ENCODE measurements around the gene CACNA1A. TPM values are rescaled to one million over a fixed set of nuclear protein-coding genes. Genes with fewer than 3 reads are reported as not detected.

Gene CACNA1A
- total RNA-seq, 2 experiments from 2014 or later: 0.25 to 0.35 TPM

DNA sequence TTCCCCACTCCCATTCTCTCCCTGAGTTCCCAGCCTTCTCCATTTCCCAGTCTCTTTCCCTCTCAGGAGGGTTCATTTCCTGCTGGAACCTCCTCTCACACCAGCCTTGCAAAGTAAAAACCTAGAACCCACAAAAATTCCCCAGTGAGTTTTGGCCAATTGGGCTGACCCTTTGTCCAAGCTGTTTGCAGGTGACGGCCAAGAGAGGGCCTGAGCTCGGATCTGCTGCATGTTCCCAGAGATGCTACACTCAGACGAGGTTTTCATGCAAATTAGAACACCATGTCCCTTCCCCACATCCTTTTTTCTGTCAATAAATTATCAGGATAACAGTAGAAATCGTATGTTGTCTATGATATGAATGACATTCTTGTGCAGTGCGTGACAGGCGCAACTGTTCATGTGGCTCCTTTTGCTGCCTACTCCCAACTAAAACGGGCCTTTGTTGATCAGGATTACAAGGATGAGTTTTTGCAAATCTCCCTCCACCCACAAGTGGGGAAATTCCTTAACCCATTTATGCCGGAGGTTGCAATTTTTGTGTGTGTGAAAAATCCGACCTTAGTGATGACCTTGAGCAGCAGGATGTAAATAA, 149.5 kb downstream of the CACNA1A start:
- Mint-ChIP-seq H3K27me3 (peaks cover 17% of the 10 kb centered on the region), H3K9me3 (ENCODE audit: low read depth) (peaks cover 6% of the 10 kb centered on the region), H3K4me3 (no peak overlapping the region), H3K4me1 (no peaks in the 10 kb centered on the region), H3K27ac (no peak overlapping the region), H3K36me3 (ENCODE audit: low read depth) (no peaks in the 10 kb centered on the region)
- DNase-seq: no peak
- POLR2A ChIA-PET: no interaction called here
- intact Hi-C loops (cut with DNase I, micrococcal nuclease): no loop called here
- CTCF ChIA-PET: no interaction called here
- no peak for ATAC-seq

DNA sequence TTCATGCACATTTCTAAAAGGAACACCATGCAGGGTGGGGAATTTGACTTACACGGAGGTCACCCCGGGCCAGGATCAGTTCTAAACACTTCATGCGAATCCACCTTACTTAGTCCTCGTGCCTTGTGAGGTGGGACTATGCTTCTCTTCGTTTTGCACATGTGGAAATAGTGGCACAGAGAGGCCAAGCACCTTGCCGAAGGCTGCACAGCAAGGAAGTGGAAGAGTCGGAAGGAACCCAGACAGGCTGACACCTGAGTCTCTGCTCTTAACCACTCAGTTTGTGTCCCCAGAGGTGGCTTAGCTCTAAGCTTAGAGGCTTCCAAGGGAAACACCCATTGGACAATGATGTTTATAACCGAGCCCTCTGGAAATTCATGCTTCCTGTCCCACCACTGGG, 150.1 kb downstream of the CACNA1A start:
- POLR2A ChIA-PET: interaction anchor here (0.6 kb wide), 1 partner anchor 1980 kb away, joined by 3 read pairs; no protein-coding TSS in a partner anchor
- H3K9me3 Mint-ChIP-seq (ENCODE audit: low read depth): peaks cover 6% of the 10 kb centered on the region
- H3K27me3 Mint-ChIP-seq: peaks cover 14% of the 10 kb centered on the region
- CTCF ChIA-PET: no interaction called here
- no peak overlapping the region for H3K27ac Mint-ChIP-seq
- no peak overlapping the region for H3K4me3 Mint-ChIP-seq
- no peaks in the 10 kb centered on the region for H3K4me1 Mint-ChIP-seq
- H3K36me3 Mint-ChIP-seq (ENCODE audit: low read depth): no peaks in the 10 kb centered on the region
- intact Hi-C loops (cut with DNase I, micrococcal nuclease): no loop called here
- DNase-seq (no peak), ATAC-seq (no peak)

DNA sequence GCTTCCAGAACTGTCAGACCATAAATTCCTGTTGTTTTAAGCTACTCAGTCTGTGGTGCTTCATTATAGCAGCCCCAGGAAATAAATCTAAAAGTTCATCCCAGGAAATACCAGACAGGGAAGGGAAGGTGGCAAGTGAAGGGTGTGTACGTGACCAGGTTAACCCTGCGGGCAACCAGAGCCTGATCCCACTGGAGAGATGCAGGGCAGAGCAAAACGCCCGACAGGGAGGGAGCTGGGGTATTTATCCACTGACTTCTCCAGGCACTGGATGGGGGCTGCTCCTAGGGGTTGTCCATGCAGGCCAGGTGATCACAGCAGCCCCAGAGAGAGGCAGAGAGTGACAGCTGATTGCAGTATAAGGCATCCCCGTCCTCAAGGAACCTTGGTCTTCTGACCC, 150.9 kb downstream of the CACNA1A start:
- ATAC-seq: no peak
- Mint-ChIP-seq H3K27ac (peak overlapping the region; percentile 21), H3K36me3 (ENCODE audit: low read depth) (no peaks in the 10 kb centered on the region), H3K27me3 (peaks cover 14% of the 10 kb centered on the region), H3K9me3 (ENCODE audit: low read depth) (peaks cover 6% of the 10 kb centered on the region), H3K4me1 (no peaks in the 10 kb centered on the region), H3K4me3 (no peak overlapping the region)
- intact Hi-C loops (cut with DNase I, micrococcal nuclease): no loop called here
- DNase-seq: no peak
- ChIA-PET POLR2A (interaction anchor here (0.6 kb wide), 1 partner anchor 1979 kb away, joined by 3 read pairs; no protein-coding TSS in a partner anchor), CTCF (no interaction called here)

DNA sequence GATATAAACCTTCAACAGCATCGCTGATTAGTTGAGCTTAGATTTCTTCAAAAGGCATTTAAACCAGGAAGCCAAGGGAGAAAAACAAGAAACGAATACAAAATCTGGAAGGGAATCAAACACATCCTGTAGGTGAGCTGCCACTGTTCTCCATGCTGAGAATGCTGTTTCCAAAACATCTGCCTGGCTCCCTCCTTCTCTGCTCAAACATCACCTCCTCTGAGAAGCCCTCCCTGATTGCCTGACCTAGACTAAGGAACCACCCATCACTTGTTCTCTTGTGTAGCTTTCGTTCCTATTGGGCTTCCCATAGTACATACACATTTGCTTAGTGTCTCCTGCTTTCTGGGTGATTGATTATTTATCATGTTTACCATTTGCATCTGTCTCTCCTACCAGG, 152.7 kb downstream of the CACNA1A start:
- POLR2A ChIA-PET: no interaction called here
- no peak for DNase-seq
- H3K9me3 Mint-ChIP-seq (ENCODE audit: low read depth): no peaks in the 10 kb centered on the region

DNA sequence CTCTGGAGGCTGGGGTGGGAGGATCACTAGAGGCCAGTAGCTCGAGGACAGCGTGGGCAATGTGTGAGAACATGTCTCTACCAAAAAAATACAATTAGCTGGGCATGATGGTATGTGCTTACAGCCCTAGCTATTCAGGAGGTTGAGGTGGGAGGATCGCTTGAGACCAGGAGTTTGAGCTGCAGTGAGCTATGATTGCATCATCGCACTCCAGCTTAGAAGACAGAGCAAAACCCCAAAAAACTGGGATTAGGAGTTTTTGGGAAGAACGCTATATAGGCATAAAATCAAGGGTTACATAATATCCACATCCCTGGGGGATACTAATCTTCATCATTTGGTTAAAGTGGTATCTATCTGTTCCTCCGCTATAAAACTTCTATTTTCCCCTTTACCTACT, 155.5 kb downstream of the CACNA1A start:
- intact Hi-C loops (cut with DNase I, micrococcal nuclease): no loop called here
- no peak for DNase-seq
- Mint-ChIP-seq H3K36me3 (ENCODE audit: low read depth) (no peaks in the 10 kb centered on the region), H3K27me3 (peaks cover 20% of the 10 kb centered on the region), H3K4me3 (no peak overlapping the region), H3K9me3 (ENCODE audit: low read depth) (no peaks in the 10 kb centered on the region), H3K27ac (no peak overlapping the region), H3K4me1 (no peaks in the 10 kb centered on the region)
- POLR2A ChIA-PET: no interaction called here
- CTCF ChIA-PET: no interaction called here
- ATAC-seq: no peak

More for the DNA sequence above, 152.7 kb downstream of the CACNA1A start:
- Mint-ChIP-seq H3K27me3 (peaks cover 14% of the 10 kb centered on the region), H3K4me1 (no peaks in the 10 kb centered on the region), H3K36me3 (ENCODE audit: low read depth) (no peaks in the 10 kb centered on the region), H3K4me3 (no peak overlapping the region), H3K27ac (no peak overlapping the region)
- intact Hi-C loops (cut with DNase I, micrococcal nuclease): no loop called here
- no peak for ATAC-seq
- CTCF ChIA-PET: no interaction called here

DNA sequence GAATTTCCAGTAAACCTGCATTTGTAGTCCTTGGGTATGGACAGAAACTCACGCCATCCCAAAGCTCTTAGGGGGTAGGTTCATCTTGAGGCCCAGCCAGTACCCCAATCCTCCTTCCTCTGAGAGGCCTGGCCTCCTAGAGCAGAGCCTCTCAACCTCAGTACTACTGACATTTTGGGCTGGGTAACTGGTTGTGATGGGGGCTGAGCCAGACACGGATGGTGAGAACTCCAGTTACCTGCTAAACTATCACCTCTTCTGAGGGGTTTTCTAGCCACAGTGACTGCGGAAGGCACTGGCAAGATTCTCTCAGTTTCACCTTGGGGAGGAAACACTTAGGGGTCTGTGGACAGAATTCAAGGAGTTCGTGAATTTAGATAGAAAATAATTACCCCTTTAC, 156.2 kb downstream of the CACNA1A start:
- DNase-seq: no peak
- no peak overlapping the region for H3K4me3 Mint-ChIP-seq
- no peaks in the 10 kb centered on the region for H3K9me3 Mint-ChIP-seq (ENCODE audit: low read depth)
- H3K36me3 Mint-ChIP-seq (ENCODE audit: low read depth): no peaks in the 10 kb centered on the region
- CTCF ChIA-PET: no interaction called here
- no peak for ATAC-seq
- no peaks in the 10 kb centered on the region for H3K4me1 Mint-ChIP-seq
- intact Hi-C loops (cut with DNase I, micrococcal nuclease): no loop called here
- H3K27ac Mint-ChIP-seq: no peak overlapping the region
- peaks cover 17% of the 10 kb centered on the region for H3K27me3 Mint-ChIP-seq
- POLR2A ChIA-PET: no interaction called here

DNA sequence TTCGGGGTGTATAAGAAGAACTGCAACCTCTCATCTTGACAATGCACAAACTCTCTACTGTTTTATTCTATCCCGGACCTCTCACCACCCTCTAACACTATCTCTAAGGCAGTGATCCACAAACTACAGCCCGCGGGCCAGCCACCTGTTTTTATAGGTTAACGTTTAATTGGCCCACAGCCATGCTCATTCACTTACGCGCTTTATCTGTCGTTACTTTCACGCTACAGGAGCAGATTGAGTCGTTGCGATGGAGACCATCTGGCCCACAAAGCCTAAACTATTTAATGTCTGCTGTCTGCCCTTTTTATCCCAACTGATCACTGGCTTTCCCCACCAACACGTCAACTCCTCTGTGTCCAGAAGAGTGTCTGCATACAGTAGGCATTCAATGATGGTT, 158.9 kb downstream of the CACNA1A start:
- DNase-seq: no peak
- ChIA-PET POLR2A (no interaction called here), CTCF (no interaction called here)
- no peak overlapping the region for H3K4me3 Mint-ChIP-seq
- H3K9me3 Mint-ChIP-seq (ENCODE audit: low read depth): no peaks in the 10 kb centered on the region
- ATAC-seq: no peak
- H3K27ac Mint-ChIP-seq: no peak overlapping the region
- no peaks in the 10 kb centered on the region for H3K36me3 Mint-ChIP-seq (ENCODE audit: low read depth)
- intact Hi-C loops (cut with DNase I, micrococcal nuclease): no loop called here
- no peaks in the 10 kb centered on the region for H3K4me1 Mint-ChIP-seq
- peaks cover 12% of the 10 kb centered on the region for H3K27me3 Mint-ChIP-seq

DNA sequence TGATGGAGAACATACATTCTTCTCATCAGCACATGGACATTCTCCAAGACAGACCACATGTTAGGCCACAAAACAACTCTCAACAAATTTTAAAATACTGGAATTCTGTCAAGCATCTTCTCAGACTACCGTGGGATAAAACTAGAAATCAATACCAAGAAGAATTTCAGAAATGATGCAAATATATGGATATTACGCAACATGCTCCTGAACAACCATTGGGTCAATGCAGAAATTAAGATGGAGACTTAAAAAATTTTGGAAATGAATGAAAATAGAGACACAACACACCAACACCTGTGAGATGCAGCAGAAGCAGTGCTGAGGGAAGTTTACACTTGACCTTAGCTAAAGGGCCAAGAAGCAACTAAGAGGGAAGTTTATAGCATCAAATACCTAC, 162.8 kb downstream of the CACNA1A start:
- Mint-ChIP-seq H3K27me3 (peaks cover 17% of the 10 kb centered on the region), H3K4me1 (no peaks in the 10 kb centered on the region), H3K9me3 (ENCODE audit: low read depth) (no peaks in the 10 kb centered on the region), H3K27ac (no peak overlapping the region), H3K4me3 (no peak overlapping the region), H3K36me3 (ENCODE audit: low read depth) (no peaks in the 10 kb centered on the region)
- ChIA-PET POLR2A (no interaction called here), CTCF (interaction anchor here (1.3 kb wide), 1 partner anchor 46 kb away, joined by 3 read pairs; no protein-coding TSS in a partner anchor)
- DNase-seq: no peak
- ATAC-seq: no peak
- intact Hi-C loops (cut with DNase I, micrococcal nuclease): no loop called here

DNA sequence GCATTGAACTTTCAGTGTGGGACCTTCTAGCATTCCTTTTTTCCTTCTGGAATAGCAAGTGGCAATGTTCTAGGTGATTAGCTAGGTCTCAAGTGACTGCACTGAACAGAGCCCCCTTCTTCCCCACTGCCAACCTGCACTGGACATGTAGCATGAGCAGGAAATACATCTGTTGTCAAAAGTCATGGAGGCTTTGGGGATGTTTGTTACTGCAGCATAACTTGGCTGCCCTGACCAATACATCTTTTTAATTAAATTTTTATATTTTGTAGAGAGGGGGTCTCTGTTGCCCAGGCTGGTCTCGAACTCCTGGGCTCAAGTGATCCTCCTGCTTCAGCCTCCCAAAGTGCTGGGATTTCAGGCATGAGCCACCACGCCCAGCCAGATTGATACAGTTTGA, 163.6 kb downstream of the CACNA1A start:
- Mint-ChIP-seq H3K4me1 (no peaks in the 10 kb centered on the region), H3K27ac (no peak overlapping the region), H3K27me3 (peaks cover 18% of the 10 kb centered on the region), H3K36me3 (ENCODE audit: low read depth) (no peaks in the 10 kb centered on the region), H3K9me3 (ENCODE audit: low read depth) (no peaks in the 10 kb centered on the region), H3K4me3 (no peak overlapping the region)
- DNase-seq (no peak), ATAC-seq (no peak)
- POLR2A ChIA-PET: no interaction called here
- intact Hi-C loops (cut with DNase I, micrococcal nuclease): no loop called here
- CTCF ChIA-PET: interaction anchor here (1.3 kb wide), 1 partner anchor 47 kb away, joined by 3 read pairs; no protein-coding TSS in a partner anchor

DNA sequence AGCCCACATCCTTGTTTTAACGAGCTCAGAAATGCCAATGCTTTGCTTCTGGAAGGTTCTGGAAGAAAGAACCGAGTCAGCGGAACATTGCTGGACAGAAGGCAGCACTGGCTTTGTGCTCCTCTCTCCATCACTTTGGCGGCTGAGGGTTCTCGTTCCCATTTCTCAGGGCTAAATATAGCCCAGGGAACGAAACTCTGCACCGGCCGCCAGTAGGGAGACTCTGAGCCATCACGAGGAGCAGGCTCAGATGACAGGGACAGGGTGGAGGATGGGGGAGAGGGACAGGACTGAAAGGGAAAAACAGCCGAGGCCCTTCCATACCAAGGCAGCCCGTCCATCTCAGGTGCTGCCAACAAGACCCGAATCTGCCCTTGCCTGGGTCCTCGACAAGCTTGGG, 166.4 kb downstream of the CACNA1A start:
- ChIA-PET POLR2A (no interaction called here), CTCF (no interaction called here)
- Mint-ChIP-seq H3K9me3 (ENCODE audit: low read depth) (no peaks in the 10 kb centered on the region), H3K27ac (no peak overlapping the region), H3K36me3 (ENCODE audit: low read depth) (no peaks in the 10 kb centered on the region), H3K4me1 (no peaks in the 10 kb centered on the region), H3K27me3 (peaks cover 17% of the 10 kb centered on the region), H3K4me3 (no peak overlapping the region)
- intact Hi-C loops (cut with DNase I, micrococcal nuclease): no loop called here
- no peak for ATAC-seq
- no peak for DNase-seq

DNA sequence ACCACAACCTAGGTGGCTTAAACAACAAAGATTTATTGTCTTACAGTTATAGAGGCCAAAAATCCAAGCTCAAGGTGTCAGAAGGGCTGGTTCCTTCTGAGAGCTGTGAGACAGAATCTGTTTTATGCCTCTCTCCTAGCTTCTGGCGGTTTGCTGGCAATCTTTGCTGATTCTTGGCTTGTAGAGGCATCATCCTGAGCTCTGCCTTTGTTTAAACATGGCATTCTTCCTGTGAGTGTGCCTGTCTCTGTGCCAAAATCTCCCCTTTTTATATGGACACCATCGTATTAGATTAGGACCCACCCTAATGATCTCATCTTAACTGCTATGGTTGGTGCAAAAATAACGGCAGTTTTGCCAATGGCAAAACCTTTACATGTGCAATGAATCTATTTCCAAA, 169.1 kb downstream of the CACNA1A start:
- intact Hi-C loops (cut with DNase I, micrococcal nuclease): no loop called here
- Mint-ChIP-seq H3K9me3 (ENCODE audit: low read depth) (no peaks in the 10 kb centered on the region), H3K4me3 (no peak overlapping the region), H3K36me3 (ENCODE audit: low read depth) (no peaks in the 10 kb centered on the region), H3K27ac (no peak overlapping the region), H3K27me3 (peaks cover 20% of the 10 kb centered on the region), H3K4me1 (no peaks in the 10 kb centered on the region)
- ChIA-PET CTCF (no interaction called here), POLR2A (no interaction called here)
- no peak for DNase-seq
- no peak for ATAC-seq

DNA sequence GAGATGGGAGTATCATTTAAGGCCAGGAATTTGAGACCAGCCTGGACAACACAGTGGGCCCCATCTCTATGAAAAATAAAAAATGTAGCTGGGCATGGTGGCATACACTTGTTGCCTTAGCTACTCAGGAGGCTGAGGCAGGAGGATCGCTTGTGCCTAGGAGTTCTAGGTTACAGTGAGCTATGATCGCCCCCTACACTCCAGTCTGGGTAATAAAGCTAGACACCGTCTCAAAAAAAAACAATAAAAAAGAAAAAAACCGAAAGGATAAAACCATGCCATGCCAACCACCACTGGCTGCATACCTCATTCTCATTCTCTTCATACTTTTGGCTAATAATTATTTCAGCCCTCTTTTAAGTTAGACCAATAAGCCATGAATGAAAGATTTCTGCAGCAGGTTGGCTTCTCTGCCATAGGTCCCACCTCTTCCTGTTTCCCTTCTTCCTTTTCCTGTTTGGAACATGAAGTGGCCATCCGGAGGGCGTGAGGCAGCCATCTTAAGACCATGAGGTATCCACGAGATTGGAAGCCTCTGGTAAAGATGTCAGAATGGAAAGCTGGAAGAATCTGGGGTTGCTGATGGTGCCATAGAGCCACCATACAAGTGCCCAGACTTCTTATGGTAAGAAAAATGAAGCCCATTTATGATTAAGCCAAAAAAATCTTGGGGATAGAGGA, 171.3 kb downstream of the CACNA1A start:
- H3K4me3 Mint-ChIP-seq: no peak overlapping the region
- H3K9me3 Mint-ChIP-seq (ENCODE audit: low read depth): no peaks in the 10 kb centered on the region
- no peaks in the 10 kb centered on the region for H3K4me1 Mint-ChIP-seq
- peaks cover 19% of the 10 kb centered on the region for H3K27me3 Mint-ChIP-seq
- H3K36me3 Mint-ChIP-seq (ENCODE audit: low read depth): no peaks in the 10 kb centered on the region
- peak; percentile 13 for DNase-seq
- CTCF ChIA-PET: interaction anchor here (0.5 to 2.7 kb wide), 3 partner anchors 33 to 205 kb away, joined by 3 to 12 read pairs (median 3); no protein-coding TSS in a partner anchor
- POLR2A ChIA-PET: no interaction called here
- H3K27ac Mint-ChIP-seq: no peak overlapping the region
- intact Hi-C loops (cut with DNase I, micrococcal nuclease): loop anchor here in 1 of 2 experiments (2.0 kb wide), 1 partner anchor 58 kb away; no protein-coding TSS in a partner anchor
- ATAC-seq: no peak

All from activated CD4-positive, alpha-beta T cell treated with anti-CD3 and anti-CD28 coated beads for 36 hours (primary cell).